ENCODE results near the gene MESP1.

MESP1 gene

DNA sequence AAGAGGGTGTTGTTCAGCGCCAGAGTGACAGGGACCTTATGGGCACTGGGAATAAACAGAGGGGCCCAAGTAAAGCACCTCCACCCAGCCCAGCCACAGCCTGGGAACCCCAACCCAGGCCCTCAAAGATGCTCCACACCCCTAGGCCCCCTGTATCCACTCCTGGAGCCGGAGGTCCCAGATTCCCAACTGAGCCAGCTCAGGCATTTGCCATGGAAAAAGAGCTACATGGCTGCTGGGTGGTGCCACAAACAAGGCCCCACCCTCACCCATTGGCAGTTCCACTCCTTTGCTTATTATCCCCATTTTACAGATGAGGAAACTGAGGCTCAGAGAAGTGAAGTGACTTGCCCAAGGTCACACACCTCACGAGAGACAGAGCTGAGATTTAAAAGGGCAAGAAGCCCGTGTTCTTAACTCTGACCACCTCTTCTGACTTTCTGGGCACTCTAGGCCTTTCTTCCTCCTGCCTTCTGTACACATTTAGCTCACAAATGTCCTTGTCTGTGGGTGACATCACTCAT, 46.7 kb upstream of the MESP1 start:
- Histone ChIP-seq H4K91ac (ENCODE audit: low read length) (no peak overlapping the region), H2BK15ac (ENCODE audit: low read depth, poor library complexity, severe bottlenecking) (no peak overlapping the region), H3K9me3 (ENCODE audit: control insufficient read depth, low read length) (no peaks in the 10 kb centered on the region), H2AK5ac (ENCODE audit: low read length, severe bottlenecking) (no peak overlapping the region), H2BK5ac (ENCODE audit: low read depth, low read length, poor library complexity, severe bottlenecking) (no peak overlapping the region), H3K27ac (ENCODE audit: low read length, poor library complexity, severe bottlenecking) (no peak overlapping the region), H2BK120ac (ENCODE audit: low read depth, low read length) (no peak overlapping the region), H3K4me2 (ENCODE audit: low read length, poor library complexity, severe bottlenecking) (no peak overlapping the region), H3K4ac (ENCODE audit: low read depth in 1 of 2, low read length in 2 of 2) (no peak overlapping the region), H2BK12ac (ENCODE audit: low read length in 2 of 2) (no peak overlapping the region), H3K79me1 (replicated peaks; ENCODE audit: low read length, poor library complexity, severe bottlenecking) (no peaks in the 10 kb centered on the region), H3K23ac (ENCODE audit: low read length in 2 of 2) (no peak overlapping the region), H3K27me3 (ENCODE audit: control insufficient read depth in 1 of 2, insufficient read depth in 1 of 2, low read length in 2 of 2) (no peaks in the 10 kb centered on the region), H3K4me3 (ENCODE audit: insufficient read depth in 1 of 2, low read depth in 1 of 2, low read length in 2 of 2) (no peak overlapping the region), H2AFZ (ENCODE audit: low read depth, low read length) (no peak overlapping the region), H3K18ac (ENCODE audit: low read depth in 1 of 2, low read length in 2 of 2) (no peak overlapping the region), H3K4me1 (ENCODE audit: control insufficient read depth, insufficient read depth, low read depth, low read length) (peaks cover 9% of the 10 kb centered on the region), H3K9ac (ENCODE audit: low read length) (no peak overlapping the region), H4K8ac (ENCODE audit: low read length) (no peak overlapping the region), H3K36me3 (ENCODE audit: control insufficient read depth in 1 of 2, insufficient read depth in 2 of 2, low read depth in 1 of 2, low read length in 2 of 2) (peaks cover 25 to 95% of the 10 kb centered on the region in 2 experiments), H3K14ac (ENCODE audit: low read length in 2 of 2) (no peak overlapping the region)
- 95% methylated on average over 4 of the region's 4 CpGs for WGBS
- no peak for DNase-seq

DNA sequence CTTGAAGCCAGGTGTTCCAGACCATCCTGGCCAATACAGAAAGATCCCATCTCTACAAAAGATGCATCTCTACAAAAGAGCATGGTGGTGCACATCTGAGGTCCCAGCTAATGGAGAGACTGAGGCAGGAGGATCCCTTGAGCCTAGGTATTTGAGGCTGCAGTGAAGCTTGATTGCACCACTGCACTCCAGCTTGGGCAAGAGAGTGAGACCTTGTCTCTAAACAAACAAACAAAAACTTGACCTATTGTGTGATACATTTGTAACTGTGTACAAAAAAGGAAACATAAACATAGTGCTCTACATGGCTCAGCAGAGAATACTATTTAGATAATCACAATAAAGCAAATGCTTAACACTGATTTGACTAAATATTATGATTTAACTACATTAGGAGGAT, 44.9 kb upstream of the MESP1 start:
- H2BK5ac ChIP-seq (ENCODE audit: low read depth, low read length, poor library complexity, severe bottlenecking) = no peak overlapping the region
- peaks cover 7% of the 10 kb centered on the region for H3K4me1 ChIP-seq (ENCODE audit: control insufficient read depth, insufficient read depth, low read depth, low read length)
- H2BK12ac ChIP-seq (ENCODE audit: low read length in 2 of 2) = no peak overlapping the region
- no peak overlapping the region for H2BK120ac ChIP-seq (ENCODE audit: low read depth, low read length)
- H3K36me3 ChIP-seq (ENCODE audit: control insufficient read depth in 1 of 2, insufficient read depth in 2 of 2, low read depth in 1 of 2, low read length in 2 of 2) = peaks cover 28 to 96% of the 10 kb centered on the region in 2 experiments
- H3K18ac ChIP-seq (ENCODE audit: low read depth in 1 of 2, low read length in 2 of 2) = no peak overlapping the region
- H3K79me1 ChIP-seq (replicated peaks; ENCODE audit: low read length, poor library complexity, severe bottlenecking) = no peaks in the 10 kb centered on the region
- no peak for DNase-seq
- H3K27ac ChIP-seq (ENCODE audit: low read length, poor library complexity, severe bottlenecking) = no peak overlapping the region
- no peak overlapping the region for H2AFZ ChIP-seq (ENCODE audit: low read depth, low read length)
- no peak overlapping the region for H4K8ac ChIP-seq (ENCODE audit: low read length)
- H3K27me3 ChIP-seq (ENCODE audit: control insufficient read depth in 1 of 2, insufficient read depth in 1 of 2, low read length in 2 of 2) = no peaks in the 10 kb centered on the region
- H3K23ac ChIP-seq (ENCODE audit: low read length in 2 of 2) = no peak overlapping the region
- peak overlapping the region; percentile 50 for H3K9ac ChIP-seq (ENCODE audit: low read length)
- H3K4me3 ChIP-seq (ENCODE audit: insufficient read depth in 1 of 2, low read depth in 1 of 2, low read length in 2 of 2) = no peak overlapping the region
- H2BK15ac ChIP-seq (ENCODE audit: low read depth, poor library complexity, severe bottlenecking) = no peak overlapping the region
- no peak overlapping the region for H3K14ac ChIP-seq (ENCODE audit: low read length in 2 of 2)
- H4K91ac ChIP-seq (ENCODE audit: low read length) = no peak overlapping the region
- no peak overlapping the region for H3K4ac ChIP-seq (ENCODE audit: low read depth in 1 of 2, low read length in 2 of 2)
- no peaks in the 10 kb centered on the region for H3K9me3 ChIP-seq (ENCODE audit: control insufficient read depth, low read length)
- no peak overlapping the region for H2AK5ac ChIP-seq (ENCODE audit: low read length, severe bottlenecking)
- H3K4me2 ChIP-seq (ENCODE audit: low read length, poor library complexity, severe bottlenecking) = no peak overlapping the region

DNA sequence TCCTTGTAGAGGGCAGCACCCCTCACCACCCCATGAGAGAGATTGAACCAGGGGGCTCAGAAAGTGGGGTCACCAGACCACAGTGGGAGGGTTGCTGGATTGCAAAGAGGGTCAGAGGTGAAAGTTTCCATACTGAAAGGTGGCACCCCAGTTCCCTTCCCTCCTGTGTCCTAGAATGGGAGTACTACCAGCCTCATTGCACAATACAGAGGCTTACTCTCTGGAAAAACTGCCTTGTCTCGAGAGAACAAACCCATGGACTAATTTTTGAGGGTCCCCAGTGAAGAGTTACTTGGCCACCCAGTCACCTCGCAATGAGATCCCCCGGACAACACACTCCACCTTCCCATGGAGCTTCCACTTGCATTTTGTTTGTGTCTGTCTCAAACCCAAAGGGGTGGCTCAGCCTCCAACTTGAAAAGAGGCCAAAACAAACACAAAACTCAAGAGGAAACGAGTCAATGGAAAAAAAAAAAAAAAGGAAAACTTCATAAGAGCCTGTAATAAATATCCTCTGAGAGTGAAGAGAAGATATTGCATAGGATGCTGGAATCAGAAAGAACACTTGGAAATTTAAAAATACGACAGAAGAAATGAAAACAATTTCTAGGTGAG, 43.7 kb upstream of the MESP1 start:
- Histone ChIP-seq H2AFZ (ENCODE audit: low read depth, low read length) (no peak overlapping the region), H3K4ac (ENCODE audit: low read depth in 1 of 2, low read length in 2 of 2) (no peak overlapping the region), H3K27ac (ENCODE audit: low read length, poor library complexity, severe bottlenecking) (no peak overlapping the region), H3K79me1 (replicated peaks; ENCODE audit: low read length, poor library complexity, severe bottlenecking) (no peaks in the 10 kb centered on the region), H2BK12ac (ENCODE audit: low read length in 2 of 2) (no peak overlapping the region), H3K14ac (ENCODE audit: low read length in 2 of 2) (no peak overlapping the region), H2BK15ac (ENCODE audit: low read depth, poor library complexity, severe bottlenecking) (no peak overlapping the region), H4K91ac (ENCODE audit: low read length) (no peak overlapping the region), H3K4me2 (ENCODE audit: low read length, poor library complexity, severe bottlenecking) (no peak overlapping the region), H2BK5ac (ENCODE audit: low read depth, low read length, poor library complexity, severe bottlenecking) (no peak overlapping the region), H3K9me3 (ENCODE audit: control insufficient read depth, low read length) (no peaks in the 10 kb centered on the region), H3K4me1 (ENCODE audit: control insufficient read depth, insufficient read depth, low read depth, low read length) (peaks cover 7% of the 10 kb centered on the region), H2BK120ac (ENCODE audit: low read depth, low read length) (no peak overlapping the region), H3K4me3 (ENCODE audit: insufficient read depth in 1 of 2, low read depth in 1 of 2, low read length in 2 of 2) (no peak overlapping the region), H3K9ac (ENCODE audit: low read length) (peak overlapping the region; percentile 50), H3K27me3 (ENCODE audit: control insufficient read depth in 1 of 2, insufficient read depth in 1 of 2, low read length in 2 of 2) (no peaks in the 10 kb centered on the region), H3K36me3 (ENCODE audit: control insufficient read depth in 1 of 2, insufficient read depth in 2 of 2, low read depth in 1 of 2, low read length in 2 of 2) (peaks cover 35 to 94% of the 10 kb centered on the region in 2 experiments), H2AK5ac (ENCODE audit: low read length, severe bottlenecking) (no peak overlapping the region), H3K23ac (ENCODE audit: low read length in 2 of 2) (no peak overlapping the region), H4K8ac (ENCODE audit: low read length) (no peak overlapping the region), H3K18ac (ENCODE audit: low read depth in 1 of 2, low read length in 2 of 2) (no peak overlapping the region)
- DNase-seq = no peak
- WGBS = 70% methylated on average over 5 of the region's 5 CpGs

DNA sequence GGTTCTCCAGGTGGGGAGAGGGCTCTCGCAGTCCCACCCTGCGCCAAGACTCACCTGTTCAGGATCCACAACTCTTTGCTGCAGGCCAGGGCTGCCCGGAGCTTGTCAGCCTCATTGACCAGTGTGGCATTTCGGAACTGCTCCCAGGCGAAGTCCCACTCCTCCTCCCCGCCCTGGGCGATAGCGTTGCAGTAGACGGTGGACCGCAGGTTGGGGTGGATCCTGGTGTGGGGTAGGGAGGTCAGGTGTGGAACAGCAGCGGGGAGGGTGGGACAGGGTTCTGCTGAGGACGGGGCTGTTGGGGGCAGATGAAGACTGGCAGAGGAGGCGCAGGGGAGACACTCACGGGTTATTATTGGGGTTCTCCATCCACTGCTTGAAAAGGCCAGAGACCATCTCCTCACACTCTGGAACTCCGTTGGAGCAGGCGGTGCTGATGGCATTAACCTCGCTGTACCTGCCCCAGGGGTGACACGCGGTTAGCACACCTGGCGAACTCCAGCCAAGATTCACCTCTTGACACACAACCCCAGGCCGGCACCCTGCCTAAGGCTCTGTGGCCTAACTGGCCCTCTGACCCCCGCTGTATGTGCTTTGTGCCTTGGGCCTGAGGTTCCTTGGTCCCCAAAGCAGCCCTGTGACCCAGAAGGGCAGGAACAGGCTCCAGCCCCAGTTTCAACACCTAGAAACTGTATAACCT, 41.2 kb upstream of the MESP1 start:
- no peak overlapping the region for H3K23ac ChIP-seq (ENCODE audit: low read length in 2 of 2)
- no peak overlapping the region for H3K4me3 ChIP-seq (ENCODE audit: insufficient read depth in 1 of 2, low read depth in 1 of 2, low read length in 2 of 2)
- WGBS = 93% methylated on average over 20 of the region's 22 CpGs
- H4K91ac ChIP-seq (ENCODE audit: low read length) = no peak overlapping the region
- no peak overlapping the region for H2BK120ac ChIP-seq (ENCODE audit: low read depth, low read length)
- H4K8ac ChIP-seq (ENCODE audit: low read length) = no peak overlapping the region
- no peak overlapping the region for H2AK5ac ChIP-seq (ENCODE audit: low read length, severe bottlenecking)
- H3K27me3 ChIP-seq (ENCODE audit: control insufficient read depth in 1 of 2, insufficient read depth in 1 of 2, low read length in 2 of 2) = no peaks in the 10 kb centered on the region
- H2AFZ ChIP-seq (ENCODE audit: low read depth, low read length) = no peak overlapping the region
- H2BK5ac ChIP-seq (ENCODE audit: low read depth, low read length, poor library complexity, severe bottlenecking) = no peak overlapping the region
- peak overlapping the region; percentile 29 for H3K9ac ChIP-seq (ENCODE audit: low read length)
- H3K36me3 ChIP-seq (ENCODE audit: control insufficient read depth in 1 of 2, insufficient read depth in 2 of 2, low read depth in 1 of 2, low read length in 2 of 2) = peaks cover 30 to 92% of the 10 kb centered on the region in 2 experiments
- H2BK12ac ChIP-seq (ENCODE audit: low read length in 2 of 2) = no peak overlapping the region
- no peaks in the 10 kb centered on the region for H3K79me1 ChIP-seq (replicated peaks; ENCODE audit: low read length, poor library complexity, severe bottlenecking)
- H3K4ac ChIP-seq (ENCODE audit: low read depth in 1 of 2, low read length in 2 of 2) = no peak overlapping the region
- no peak for DNase-seq
- H3K4me1 ChIP-seq (ENCODE audit: control insufficient read depth, insufficient read depth, low read depth, low read length) = peaks cover 4% of the 10 kb centered on the region
- H3K14ac ChIP-seq (ENCODE audit: low read length in 2 of 2) = no peak overlapping the region
- H3K18ac ChIP-seq (ENCODE audit: low read depth in 1 of 2, low read length in 2 of 2) = no peak overlapping the region
- H3K4me2 ChIP-seq (ENCODE audit: low read length, poor library complexity, severe bottlenecking) = no peak overlapping the region
- H3K27ac ChIP-seq (ENCODE audit: low read length, poor library complexity, severe bottlenecking) = no peak overlapping the region
- no peaks in the 10 kb centered on the region for H3K9me3 ChIP-seq (ENCODE audit: control insufficient read depth, low read length)
- H2BK15ac ChIP-seq (ENCODE audit: low read depth, poor library complexity, severe bottlenecking) = no peak overlapping the region
